GM18873 (cell line): ENCODE measurements around the gene ZKSCAN7.
"Not testable (repeated sequence)": the region's sequence is repeated elsewhere in the genome, so short reads cannot be mapped to it uniquely, and the experiment has no call there.

Experiments
- ATAC-seq: cut with Tn5 transposase; IDR thresholded peaks from one replicate; pipeline ENCODE4 v1.9.1; 2021; ENCODE audit warnings: mild to moderate bottlenecking, moderate library complexity, moderate number of reproducible peaks; ENCODE audit not compliant: unreplicated experiment, low FRiP score

The ZKSCAN7 gene

DNA sequence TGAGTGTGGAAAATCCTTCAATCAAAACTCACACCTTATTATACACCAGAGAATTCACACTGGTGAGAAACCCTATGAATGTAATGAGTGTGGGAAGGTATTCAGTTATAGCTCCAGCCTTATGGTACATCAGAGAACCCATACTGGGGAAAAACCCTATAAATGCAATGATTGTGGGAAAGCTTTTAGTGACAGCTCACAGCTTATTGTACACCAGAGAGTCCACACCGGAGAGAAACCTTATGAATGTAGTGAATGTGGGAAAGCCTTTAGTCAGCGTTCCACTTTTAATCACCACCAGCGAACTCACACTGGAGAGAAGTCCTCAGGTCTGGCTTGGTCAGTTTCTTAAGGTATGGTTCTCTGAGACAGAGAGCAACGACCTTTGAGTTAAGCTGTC lies 16.0 kb downstream of the ZKSCAN7 start:
- no peak for ATAC-seq

GRCh38 chr3:44576613-44577012 lies 21.6 kb downstream of the ZKSCAN7 start:
- no peak for ATAC-seq

DNA sequence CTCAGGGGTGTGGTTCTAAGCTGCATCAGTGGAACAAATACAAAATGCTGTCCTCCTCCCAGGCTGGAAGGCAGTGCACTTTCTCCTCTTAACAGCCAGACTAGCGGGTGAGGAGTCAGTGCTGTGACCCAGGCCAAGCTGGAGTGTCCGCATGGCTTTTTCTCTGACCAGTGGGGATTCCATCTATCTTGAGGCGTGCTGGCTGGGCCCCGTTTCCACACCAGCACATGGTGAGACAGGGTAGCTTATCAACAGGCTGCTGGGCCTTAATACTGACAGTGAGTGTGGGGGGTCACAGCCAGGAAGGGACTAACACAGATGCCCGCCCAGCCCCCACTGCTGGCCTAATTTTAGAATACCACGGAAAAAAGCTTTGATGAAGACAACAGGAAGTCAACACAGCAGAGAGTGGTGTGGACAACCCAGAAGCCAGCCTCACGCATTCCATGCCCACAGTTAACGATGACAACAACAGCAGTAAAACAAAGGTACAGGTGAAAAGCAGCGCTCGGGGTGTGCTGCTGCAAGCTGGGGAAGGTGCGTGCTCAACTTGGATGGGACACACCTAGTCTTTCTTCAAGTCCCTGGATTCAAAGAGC lies 22.5 kb downstream of the ZKSCAN7 start:
- not testable (repeated sequence) for ATAC-seq

DNA sequence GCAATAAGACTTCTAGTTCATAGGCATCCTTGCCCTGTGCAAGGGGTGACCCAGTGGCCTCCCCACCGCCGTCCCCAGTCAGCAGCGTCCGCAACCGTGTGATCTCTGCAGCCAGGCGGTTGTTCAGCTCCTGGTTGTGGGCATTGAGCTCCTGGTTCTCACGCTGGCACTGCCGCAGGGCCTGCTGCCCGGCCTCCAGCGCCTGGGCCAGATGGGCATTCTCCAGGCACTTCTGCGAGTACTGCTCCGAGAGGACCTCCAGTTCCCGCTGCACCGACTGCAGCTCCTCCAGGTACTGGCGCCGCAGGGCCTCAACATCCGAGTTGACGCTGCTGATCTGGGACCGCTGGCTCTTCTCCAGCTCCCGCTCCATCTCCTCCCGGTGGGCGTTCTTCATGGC lies 23.3 kb downstream of the ZKSCAN7 start:
- ATAC-seq, result not testable (repeated sequence)

- ATAC-seq, result not testable (repeated sequence)
These were observed 24.0 kb downstream of the ZKSCAN7 start for GRCh38 chr3:44578924-44579515.

DNA sequence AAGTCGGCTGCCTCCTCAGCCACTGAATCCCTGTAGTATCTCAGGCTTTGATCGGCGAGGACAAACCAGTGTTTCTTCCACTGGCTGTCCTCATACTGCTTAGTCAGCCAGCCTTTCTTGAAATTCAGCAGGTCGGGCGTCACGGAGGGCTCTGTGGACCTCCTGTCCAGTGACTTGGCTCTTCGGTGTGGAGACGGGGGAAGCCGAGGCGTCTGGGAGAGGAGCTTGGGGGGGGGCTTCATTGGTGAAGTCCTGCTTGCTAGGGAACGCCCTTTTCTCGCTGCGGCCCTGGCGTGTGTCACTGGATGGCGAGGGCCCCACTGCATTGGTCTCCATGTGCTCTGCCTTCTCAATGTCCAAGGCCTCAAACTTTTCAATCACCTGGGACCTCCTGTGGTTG lies 24.8 kb downstream of the ZKSCAN7 start:
- not testable (repeated sequence) for ATAC-seq

- ATAC-seq, result not testable (repeated sequence)
These were observed 26.0 kb downstream of the ZKSCAN7 start for GRCh38 chr3:44580971-44581370.

DNA sequence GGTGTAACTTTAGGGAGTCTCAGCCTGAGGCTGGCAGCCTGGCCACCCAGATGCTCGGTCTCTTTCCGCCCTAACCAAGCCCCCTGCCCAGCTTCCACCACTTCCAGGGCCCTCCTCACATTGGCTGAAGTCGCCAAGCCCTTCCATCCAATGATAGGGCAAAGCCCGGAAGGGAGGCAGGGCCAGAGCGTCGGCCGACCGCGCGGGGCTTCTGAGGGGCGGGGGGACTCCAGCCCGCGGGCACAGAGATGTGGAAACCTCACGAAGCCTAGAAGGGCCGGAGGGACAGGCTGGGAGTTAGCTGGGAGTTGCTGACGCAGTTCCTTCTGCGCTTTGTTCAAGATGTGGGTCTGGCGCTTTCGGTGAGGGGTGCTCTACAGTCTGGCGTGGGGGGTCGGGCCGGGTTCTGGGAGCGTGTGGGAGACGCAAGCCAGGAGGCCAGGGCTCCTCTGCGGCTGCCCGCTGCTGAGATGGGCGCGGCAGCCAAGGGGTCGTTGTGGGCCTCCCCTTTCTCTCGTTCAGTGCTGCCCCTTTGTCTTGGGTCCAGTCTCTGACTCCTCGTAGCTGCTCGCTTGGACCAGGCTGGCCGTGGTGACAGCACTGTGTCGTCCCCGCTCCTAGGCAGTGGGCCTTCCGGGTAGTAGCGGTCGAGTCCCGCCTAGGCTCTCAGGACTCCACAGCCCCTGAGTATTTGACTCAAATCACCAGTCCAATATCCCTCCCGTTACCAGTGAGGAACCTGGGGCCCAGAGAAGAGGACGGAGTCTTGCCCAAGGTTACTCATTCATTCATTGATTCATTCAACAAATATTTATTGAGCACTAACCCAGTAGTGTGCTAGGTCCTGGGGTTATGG lies 29.9 kb downstream of the ZKSCAN7 start, which contains the start of gene ZNF660:
Gene ZNF660 (plus strand): TSS at position 319 of the 856 bp plus-strand sequence. CDS start 9,230 bp downstream, outside the sequence.
- ATAC-seq, result no peak

DNA sequence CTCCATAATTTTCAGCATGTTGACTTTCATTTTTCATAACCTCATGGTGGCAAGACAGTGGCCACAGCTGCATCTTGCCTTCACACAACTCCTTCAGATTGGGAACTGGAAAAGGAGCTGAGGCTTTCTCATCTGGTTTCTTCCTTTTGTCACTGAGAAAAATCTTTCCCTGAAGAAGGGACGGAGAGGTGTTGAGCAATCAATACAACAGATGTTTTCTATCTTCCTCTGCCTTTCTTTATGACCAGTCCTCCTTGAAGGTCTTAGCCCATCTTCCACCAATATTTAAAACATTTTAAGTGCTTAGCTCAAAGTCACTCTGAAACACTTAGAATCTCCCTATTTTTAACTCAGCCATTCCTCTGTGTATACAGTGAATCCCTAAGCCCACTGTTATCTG lies 41.6 kb downstream of the ZKSCAN7 start:
- no peak for ATAC-seq

- ATAC-seq, result no peak
These were observed 46.8 kb downstream of the ZKSCAN7 start for GRCh38 chr3:44601749-44602148.

DNA sequence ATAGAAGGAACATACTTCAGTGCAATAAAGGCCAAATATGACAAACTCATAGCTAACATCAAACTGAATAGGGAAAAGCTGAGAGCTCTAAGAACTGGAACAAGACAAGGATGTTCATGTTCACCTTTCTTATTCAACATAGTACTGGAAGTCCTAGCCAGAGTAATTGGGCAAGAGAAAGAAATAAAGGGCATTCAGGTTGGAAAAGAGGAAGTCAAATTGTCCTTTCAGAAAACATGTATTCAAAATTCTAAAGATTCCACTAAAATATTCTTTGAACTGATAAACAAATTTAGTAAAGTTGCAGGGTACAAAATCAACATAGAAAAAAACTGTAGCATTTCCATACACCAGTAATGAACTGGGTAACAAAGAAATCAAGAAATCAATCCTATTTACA lies 57.7 kb downstream of the ZKSCAN7 start:
- no peak for ATAC-seq
